Right lobe of liver (tissue), 6 donors: Measurements from ENCODE around the gene CCR5. TPM values are rescaled to one million over a fixed set of nuclear protein-coding genes. Genes with fewer than 3 reads are reported as not detected.

ENCODE experiments used
- ATAC-seq, 4 donors: fragments of 200-7000 bp; cut with Tn5 transposase; one replicate each; pipeline ENCODE4 v1.9.1; 2020; ENCODE audit warnings: mild to moderate bottlenecking in 4 of 4, moderate library complexity in 4 of 4
- DNase-seq, 3 donors: peaks; one replicate each; pipeline ENCODE4 v3.0.0-alpha.2; 2020
- H3K27ac ChIP-seq, 3 donors: fragments of 200-600 bp; one replicate each; pipeline ENCODE4 v1.8.0; 2022
- H3K27me3 ChIP-seq, 2 donors: fragments of 200-600 bp; one replicate each; pipeline ENCODE4 v1.8.0; 2022
- H3K36me3 ChIP-seq, 4 donors: fragments of 200-600 bp; sonication (generic) in 1 of 4; one replicate each; pipeline versions ENCODE4 v1.5.1 to v1.8.0; 2017 to 2022; ENCODE audit warnings: control low read depth in 1 of 4
- H3K4me1 ChIP-seq, 4 donors: fragments of 200-600 bp; sonication (generic) in 1 of 4; one replicate each; pipeline versions ENCODE4 v1.5.1 to v1.8.0; 2017 to 2022; ENCODE audit warnings: control low read depth in 1 of 4
- H3K4me3 ChIP-seq, 3 donors: fragments of 200-600 bp; one replicate each; pipeline ENCODE4 v1.8.0; 2022
- H3K9me3 ChIP-seq, 4 donors: fragments of 200-600 bp; sonication (generic) in 1 of 4; one replicate each; pipeline versions ENCODE4 v1.5.1 to v1.8.0; 2017 to 2022; ENCODE audit warnings: control low read depth in 1 of 4
- POLR2A ChIP-seq: fragments of 450-650 bp; IDR thresholded peaks from one replicate; pipeline ENCODE4 v1.6.1; 2017; ENCODE audit warnings: antibody characterized with exemption, mild to moderate bottlenecking
- WGBS: methylation state at CpG from one replicate; pipeline ENCODE4 v1.1.6; 2018; ENCODE audit warnings: low coverage, low lambda C conversion rate; ENCODE audit not compliant: insufficient coverage; ENCODE audit errors: missing lambda C conversion rate; 5-methylcytosine and 5-hydroxymethylcytosine counted together
- intact Hi-C, 2 donors: fragments of 100-400 bp; cut with DNase I; formaldehyde crosslinking; loops; one replicate each; pipeline versions ENCODE4 v1.11.2 to v1.14.1; 2022
- total RNA-seq, 6 experiments: library from RNA; depleted of rRNA in 2 of 6; stranded (reverse); fragments of >200 nt in 2 of 6; fragmentation: NEBNext Ultra II Directional in 3 of 6; extraction: Animal tissue kit (Norgen Biotek cat#: 25700) in 3 of 6; gene quantifications; one replicate each; pipeline versions ENCODE4 v1.1.0 to v1.2.4, GENCODE V29; 2016 to 2023
- TF ChIP-seq, protein P1 (sequence below), 4 donors: fragments of 200-600 bp in 3 of 4; fragments of 450-650 bp in 1 of 4; IDR thresholded peaks; one replicate each; pipeline versions ENCODE4 v1.5.1 to v1.8.0; 2016 to 2022; ENCODE audit warnings: antibody characterized with exemption in 4 of 4, mild to moderate bottlenecking in 2 of 4
- donor health status: DM: no; HTN: yes; CAD: no.
- donor health status: DM: no; HTN: no; CAD: no.
- donor health status: DM: no; HTN: no; CAD: no.
- donor health status: DM: no; HTN: yes; CAD: no.
- donor health status: DM: no; HTN: yes; CAD: no.

The CCR5 gene
- total RNA-seq, 6 experiments from 2014 or later: 0.22 to 2.0 (median 0.43) TPM

DNA sequence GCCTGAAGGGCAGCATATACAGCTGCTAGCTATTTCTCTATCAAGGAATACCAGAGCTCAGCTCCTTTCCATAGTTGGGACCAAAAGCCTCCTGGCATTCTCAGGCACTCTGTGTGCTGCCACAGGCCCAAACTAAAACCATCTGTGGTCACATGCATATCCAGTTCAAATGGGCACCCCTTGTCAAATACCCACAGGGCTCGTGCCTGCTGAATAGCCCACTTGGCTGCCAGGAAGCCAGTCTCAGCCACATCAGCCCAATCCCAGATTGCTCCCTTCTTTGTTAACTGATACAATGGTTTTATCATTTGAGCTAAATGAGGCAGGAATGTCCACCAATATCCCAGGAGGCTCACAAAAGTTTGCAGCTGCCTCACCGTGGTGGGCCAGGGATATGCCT lies 50.2 kb downstream of the CCR5 start:
- intact Hi-C loops: no loop called here
- Histone ChIP-seq H3K27ac (no peak overlapping the region), H3K36me3 (no peaks in the 10 kb centered on the region), H3K4me3 (no peak overlapping the region), H3K27me3 (no peaks in the 10 kb centered on the region), H3K4me1 (no peaks in the 10 kb centered on the region), H3K9me3 (no peaks in the 10 kb centered on the region)
- no peak for TF ChIP-seq POLR2A
- TF ChIP-seq, protein P1, sequence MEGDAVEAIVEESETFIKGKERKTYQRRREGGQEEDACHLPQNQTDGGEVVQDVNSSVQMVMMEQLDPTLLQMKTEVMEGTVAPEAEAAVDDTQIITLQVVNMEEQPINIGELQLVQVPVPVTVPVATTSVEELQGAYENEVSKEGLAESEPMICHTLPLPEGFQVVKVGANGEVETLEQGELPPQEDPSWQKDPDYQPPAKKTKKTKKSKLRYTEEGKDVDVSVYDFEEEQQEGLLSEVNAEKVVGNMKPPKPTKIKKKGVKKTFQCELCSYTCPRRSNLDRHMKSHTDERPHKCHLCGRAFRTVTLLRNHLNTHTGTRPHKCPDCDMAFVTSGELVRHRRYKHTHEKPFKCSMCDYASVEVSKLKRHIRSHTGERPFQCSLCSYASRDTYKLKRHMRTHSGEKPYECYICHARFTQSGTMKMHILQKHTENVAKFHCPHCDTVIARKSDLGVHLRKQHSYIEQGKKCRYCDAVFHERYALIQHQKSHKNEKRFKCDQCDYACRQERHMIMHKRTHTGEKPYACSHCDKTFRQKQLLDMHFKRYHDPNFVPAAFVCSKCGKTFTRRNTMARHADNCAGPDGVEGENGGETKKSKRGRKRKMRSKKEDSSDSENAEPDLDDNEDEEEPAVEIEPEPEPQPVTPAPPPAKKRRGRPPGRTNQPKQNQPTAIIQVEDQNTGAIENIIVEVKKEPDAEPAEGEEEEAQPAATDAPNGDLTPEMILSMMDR (IDR thresholded peaks at IDR 0.05): no peak
- 76% methylated on average over 2 of the region's 2 CpGs for WGBS
- ATAC-seq (no peak), DNase-seq (no peak)

- ATAC-seq: no peak
- Histone ChIP-seq H3K36me3 (no peaks in the 10 kb centered on the region), H3K9me3 (no peaks in the 10 kb centered on the region), H3K4me1 (peaks cover 0 to under 1% (median 0%) of the 10 kb centered on the region in 4 donors), H3K27ac (no peak overlapping the region), H3K4me3 (no peak overlapping the region), H3K27me3 (no peaks in the 10 kb centered on the region)
- intact Hi-C loops: no loop called here
- TF ChIP-seq, protein P1 (IDR thresholded peaks at IDR 0.05): no peak
- no peak for TF ChIP-seq POLR2A
- WGBS: 94% methylated on average over 3 of the region's 6 CpGs
- no peak for DNase-seq
Observed at GRCh38 chr3:46422617-46423016, 51.9 kb downstream of the CCR5 start.

DNA sequence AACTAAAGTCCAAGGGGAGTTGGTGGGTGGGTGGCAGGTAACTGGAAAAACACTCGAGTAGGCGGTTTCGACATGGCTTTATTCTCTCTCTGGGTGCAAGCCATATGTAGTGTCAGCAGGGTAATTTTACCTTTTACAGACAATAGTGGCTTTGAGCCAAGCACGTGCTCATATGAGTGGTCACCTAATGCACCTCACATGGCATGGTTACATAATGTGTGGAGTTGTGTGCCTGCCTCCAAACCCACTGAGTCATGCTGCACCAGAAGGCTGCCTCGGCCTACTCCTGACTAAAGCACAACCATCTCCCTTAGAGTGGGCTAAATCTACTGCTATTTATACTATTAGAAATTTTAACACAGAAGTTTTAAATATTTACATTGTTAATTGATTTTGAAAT lies 52.8 kb downstream of the CCR5 start:
- Histone ChIP-seq H3K4me1 (peaks cover 0 to 6% (median 0%) of the 10 kb centered on the region in 4 donors), H3K27ac (no peak overlapping the region), H3K4me3 (no peak overlapping the region), H3K36me3 (no peaks in the 10 kb centered on the region), H3K27me3 (no peaks in the 10 kb centered on the region), H3K9me3 (no peaks in the 10 kb centered on the region)
- TF ChIP-seq, protein P1 (IDR thresholded peaks at IDR 0.05): no peak
- no peak for TF ChIP-seq POLR2A
- WGBS: 78% methylated on average over 2 of the region's 5 CpGs
- ATAC-seq (no peak), DNase-seq (no peak)
- intact Hi-C loops: no loop called here

Other genes starting within 250 kb of the CCR5 start
- gene CCR1, start 162.6 kb upstream of the CCR5 start, total RNA-seq: 10 to 100 TPM in 1 of 6 experiments, 1 to 10 TPM in 5; 1.6 to 17.3 (median 3.1) TPM
- gene CCR3, start 128.5 kb upstream of the CCR5 start, total RNA-seq: under 1 TPM in 1 of 6 experiments, not detected in 5; 0.27 TPM
- 1 to 10 TPM in 3 of 6 experiments, under 1 TPM in 3; 0.66 to 1.5 (median 0.92) TPM for gene CCR2, start 16.8 kb upstream of the CCR5 start, total RNA-seq
- gene CCRL2, start 36.3 kb downstream of the CCR5 start, total RNA-seq: 1 to 10 TPM in 3 of 6 experiments, under 1 TPM in 3; 0.30 to 2.8 (median 1.3) TPM
- 1 to 10 TPM in 4 of 6 experiments, under 1 TPM in 2; 0.19 to 3.6 (median 2.0) TPM for gene LTF, start 94.0 kb downstream of the CCR5 start, total RNA-seq
- 10 to 100 TPM; 12.2 to 29.0 (median 20.9) TPM for gene RTP3, start 127.0 kb downstream of the CCR5 start, total RNA-seq
- gene LRRC2, start 195.4 kb downstream of the CCR5 start, total RNA-seq: 1 to 10 TPM; 4.3 to 8.9 (median 6.1) TPM
- gene FAM240A, start 241.6 kb downstream of the CCR5 start, total RNA-seq: not detected